Stimulated activated CD4-positive, alpha-beta T cell treated with anti-CD3 and anti-CD28 coated beads, Interleukin-2, amount 100 ng/mL, for 48 hours (primary cell): ENCODE results near the gene LARP4B.

Experiments
- DNase-seq, 2 donors: peaks; one replicate each; pipeline ENCODE4 v3.0.0-alpha.2; 2020

LARP4B gene

DNA sequence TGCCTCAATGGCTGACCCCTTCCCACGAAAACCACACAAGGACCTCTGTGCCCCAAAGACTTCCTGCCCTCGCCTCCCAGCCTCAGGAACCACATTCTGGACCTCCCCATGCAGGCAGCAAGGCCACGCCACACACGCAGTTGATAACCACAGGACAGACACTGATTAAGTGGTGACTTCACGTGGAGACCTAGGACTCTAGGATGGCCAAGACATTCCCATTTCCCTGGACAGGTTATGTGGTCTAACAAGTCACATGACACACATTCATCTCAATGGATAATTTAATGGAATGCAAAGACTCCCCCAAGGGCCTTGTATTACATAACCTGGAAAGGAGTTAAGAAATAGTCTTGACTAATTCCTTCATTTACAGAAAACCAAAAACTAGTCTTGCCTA, 110.2 kb downstream of the LARP4B start:
- DNase-seq = no peak

DNA sequence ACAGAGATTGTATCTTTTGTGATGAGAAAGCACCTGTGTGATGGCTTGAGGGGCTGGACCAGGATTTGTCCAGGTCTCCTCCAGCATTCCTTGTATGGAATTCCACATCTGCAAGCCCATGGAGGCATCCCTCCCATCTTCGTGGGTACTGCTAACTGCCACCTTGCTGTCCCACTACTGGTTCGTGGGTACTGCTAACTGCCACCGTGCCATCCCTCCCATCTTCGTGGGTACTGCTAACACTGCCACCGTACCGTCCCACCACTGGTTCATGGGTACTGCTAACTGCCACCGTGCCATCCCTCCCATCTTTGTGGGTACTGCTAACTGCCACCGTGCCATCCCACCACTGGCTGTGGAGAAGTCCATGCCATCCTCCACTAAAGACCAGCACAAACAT, 111.7 kb downstream of the LARP4B start:
- no peak for DNase-seq

DNA sequence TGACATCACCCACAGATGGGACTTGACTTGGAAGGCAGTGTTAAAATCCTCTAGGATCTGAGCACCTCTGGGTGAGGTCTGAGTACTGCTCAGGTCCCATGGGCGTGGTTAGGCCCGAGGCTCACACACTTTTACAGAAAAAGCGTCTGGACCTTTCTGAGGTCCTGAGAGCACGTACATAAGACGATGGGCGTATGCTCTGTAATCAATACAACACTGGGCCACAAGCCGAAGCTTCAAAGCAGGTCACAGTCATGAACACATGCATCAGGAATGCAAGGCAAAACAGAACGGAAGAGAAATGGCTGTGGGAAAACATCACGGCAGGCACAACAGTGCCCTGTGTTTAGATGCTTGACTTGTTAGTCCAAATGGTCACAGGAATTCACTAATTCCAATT, 112.2 kb downstream of the LARP4B start:
- DNase-seq = no peak

DNA sequence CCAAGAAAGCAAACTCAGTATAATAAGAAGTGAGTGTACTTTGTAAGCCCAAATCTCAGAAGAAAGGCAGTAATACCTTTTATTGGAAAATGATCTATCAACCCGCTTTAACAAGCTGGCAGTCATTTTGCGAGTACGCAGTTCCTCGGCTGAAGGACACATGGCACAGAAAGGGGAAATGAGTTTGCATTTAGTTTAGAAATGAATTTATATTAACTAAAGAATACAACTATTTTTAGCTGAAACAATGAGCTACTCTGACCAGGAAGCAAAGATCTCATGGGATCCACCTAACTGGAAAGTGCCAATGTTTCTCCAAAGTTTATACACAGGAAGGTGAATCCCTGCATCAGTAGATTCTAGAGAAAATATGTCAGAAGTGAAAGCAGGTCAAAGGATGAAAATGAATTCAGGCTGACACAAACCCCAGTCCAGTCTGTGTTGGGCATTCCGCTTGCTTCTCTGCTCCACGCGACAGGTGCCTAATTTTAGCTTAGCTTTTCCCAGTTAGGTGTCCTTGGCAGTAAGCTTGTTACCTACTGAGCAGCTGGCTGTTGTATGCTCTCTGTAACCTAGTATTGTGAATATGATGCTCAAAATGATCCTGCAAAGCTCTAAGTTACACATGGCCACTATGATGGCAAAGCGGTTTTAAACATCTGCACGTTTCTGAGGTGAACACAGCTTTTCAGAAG, 112.8 kb downstream of the LARP4B start:
- DNase-seq = no peak

GRCh38 chr10:818010-818409, 113.5 kb downstream of the LARP4B start:
- DNase-seq = no peak

GRCh38 chr10:817371-817770, 114.1 kb downstream of the LARP4B start:
- no peak for DNase-seq

GRCh38 chr10:816958-817357, 114.5 kb downstream of the LARP4B start:
- no peak for DNase-seq

GRCh38 chr10:816091-816477, 115.4 kb downstream of the LARP4B start:
- DNase-seq = no peak

DNA sequence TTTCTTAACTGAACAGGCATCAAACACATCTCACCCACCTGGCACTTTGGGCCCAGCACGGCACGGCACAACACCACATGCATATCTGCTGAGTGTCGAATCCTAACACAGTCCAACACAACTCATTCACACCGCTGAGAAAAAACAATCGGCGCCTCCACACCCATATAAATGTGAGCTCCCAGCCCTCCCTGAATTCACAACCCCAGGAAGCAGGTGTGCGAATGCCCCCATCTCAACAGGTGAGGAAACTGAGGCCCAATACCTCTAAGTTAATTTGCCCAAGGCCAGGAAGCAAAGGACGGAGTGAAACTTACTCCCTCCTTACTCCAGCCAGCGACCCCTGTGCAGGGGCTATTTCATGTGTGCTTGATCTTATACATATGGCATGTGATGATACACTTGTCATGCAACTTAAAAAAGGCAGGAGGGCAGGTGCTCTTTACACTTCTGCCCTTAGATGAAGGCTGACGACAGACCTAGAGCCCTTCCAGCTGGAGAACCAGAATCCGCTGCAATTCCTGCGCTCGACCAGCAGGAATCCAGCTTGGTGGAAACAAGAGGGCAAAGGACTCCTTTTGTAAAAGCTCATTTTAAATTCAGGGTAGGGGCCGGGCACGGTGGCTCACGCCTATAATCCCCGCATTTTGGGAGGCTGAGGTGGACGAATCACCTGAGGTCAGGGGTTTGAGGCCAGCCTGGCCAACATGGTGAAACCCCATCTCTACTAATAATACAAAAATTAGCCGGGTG, 116.0 kb downstream of the LARP4B start:
- DNase-seq = no peak

DNA sequence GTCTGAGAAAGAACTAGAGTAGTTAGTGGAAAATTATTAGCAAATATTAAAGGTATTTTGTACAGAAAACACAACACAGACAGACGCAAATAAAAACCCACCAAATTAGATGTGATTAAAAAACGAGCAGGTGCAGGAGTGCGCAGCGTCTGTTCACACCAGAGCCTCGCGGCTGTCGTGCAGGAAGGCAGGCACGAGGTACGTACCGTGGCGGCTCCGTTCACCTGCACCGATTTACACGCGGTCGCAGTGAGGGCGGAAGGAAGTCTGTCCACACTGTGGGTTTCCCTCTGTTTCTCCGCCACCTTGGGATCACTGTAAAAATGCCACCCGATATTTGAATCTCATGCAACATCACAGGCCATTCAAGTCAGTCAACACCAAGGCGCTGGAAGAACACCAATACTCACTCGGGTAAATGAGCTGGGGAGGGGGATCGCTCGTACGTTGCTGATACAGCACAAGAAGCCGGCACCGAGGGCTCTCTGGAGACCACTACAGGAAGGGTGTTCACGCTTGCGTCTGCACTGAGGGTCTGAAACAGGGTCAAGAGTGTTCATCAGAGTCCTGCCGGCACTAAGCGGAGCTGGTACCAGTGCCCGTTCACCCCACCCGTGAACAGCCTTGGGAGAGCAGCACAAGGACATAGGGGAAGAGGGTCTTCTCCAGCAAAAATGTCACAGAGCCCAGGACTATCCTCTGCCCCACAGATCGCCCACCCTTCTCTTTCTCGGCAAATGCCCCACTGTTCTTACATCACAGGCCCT, 116.8 kb downstream of the LARP4B start:
- no peak for DNase-seq

GRCh38 chr10:813286-813685, 118.2 kb downstream of the LARP4B start:
- DNase-seq = no peak

DNA sequence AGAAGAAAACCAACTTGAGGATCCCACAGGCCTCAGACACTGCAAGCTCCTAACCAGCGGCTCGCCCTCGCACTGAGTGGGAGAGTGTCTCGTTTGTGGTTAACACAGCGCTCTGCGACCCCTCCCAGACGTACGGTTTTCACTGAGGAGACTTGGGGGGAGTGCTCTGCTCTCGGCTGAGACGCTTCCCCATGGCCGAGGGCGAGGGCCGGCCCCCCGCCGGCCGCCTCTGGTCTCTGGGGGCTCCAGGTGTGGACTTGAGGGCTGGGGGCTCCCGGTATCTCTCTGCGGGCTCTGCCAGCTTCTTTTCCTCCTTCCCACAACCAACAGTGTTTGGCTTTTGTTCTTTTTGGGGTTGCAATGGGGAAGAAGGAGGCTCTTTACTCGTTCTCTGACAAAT, 118.7 kb downstream of the LARP4B start:
- no peak for DNase-seq

GRCh38 chr10:811379-812175, 119.9 kb downstream of the LARP4B start:
- DNase-seq = no peak

GRCh38 chr10:810351-810846, 121.1 kb downstream of the LARP4B start:
- no peak for DNase-seq

GRCh38 chr10:809671-810350, 121.7 kb downstream of the LARP4B start:
- DNase-seq = no peak

DNA sequence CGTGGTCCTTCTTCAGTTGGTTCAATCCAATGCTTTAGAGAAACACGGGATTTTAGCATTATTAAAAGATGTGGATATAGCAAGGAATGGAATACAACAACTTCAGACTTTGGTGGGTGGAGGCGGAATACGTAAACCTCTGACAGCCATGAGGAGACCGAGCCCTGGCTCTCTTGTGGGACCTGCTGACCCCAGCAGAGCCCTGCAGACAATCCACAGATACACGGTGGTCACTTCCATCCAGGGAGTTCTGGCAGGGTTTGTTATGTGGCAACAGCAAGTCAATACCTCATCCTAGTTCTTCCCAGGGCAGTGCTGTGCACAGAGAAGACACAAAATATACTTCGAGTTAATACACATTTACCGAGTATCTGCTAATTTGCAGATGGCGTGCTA, 123.5 kb downstream of the LARP4B start:
- no peak for DNase-seq

DNA sequence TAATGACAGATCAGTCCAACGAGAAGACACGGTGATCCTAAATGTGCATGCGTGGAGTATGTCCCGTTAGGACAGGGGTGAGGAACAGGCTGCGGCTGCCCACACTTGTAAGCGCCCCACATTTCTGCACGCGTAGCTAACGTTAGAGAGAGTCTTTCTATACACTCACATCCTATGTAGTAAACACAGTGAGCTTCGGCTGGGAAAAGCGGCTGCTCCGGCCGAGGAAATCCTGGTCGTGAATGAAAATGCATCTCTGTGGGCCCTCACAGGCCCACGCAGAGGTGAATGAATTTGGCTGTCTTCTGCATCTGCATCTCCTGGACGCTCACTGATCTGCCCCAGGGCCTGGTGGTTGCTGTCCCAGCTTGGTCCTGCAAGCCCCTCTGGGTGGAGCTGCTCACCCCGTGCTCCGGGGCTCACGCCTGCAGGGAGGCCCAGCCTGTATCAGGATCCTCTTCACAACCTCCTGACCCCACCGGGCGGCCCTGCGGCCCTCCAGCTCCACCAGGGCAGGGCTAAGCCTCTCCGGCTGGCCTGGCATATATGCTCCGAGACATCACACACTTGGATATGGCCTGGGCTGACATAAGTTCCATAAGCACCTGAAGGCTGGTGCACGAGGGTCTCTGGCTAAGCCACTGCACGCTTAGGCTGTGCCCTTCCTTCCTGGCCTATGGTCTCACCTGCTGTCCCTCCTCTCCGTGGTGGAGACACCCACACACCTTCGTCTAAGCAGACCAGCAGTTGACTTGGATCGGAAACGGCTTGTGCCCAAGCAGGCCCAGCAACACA, 124.1 kb downstream of the LARP4B start:
- DNase-seq = no peak

DNA sequence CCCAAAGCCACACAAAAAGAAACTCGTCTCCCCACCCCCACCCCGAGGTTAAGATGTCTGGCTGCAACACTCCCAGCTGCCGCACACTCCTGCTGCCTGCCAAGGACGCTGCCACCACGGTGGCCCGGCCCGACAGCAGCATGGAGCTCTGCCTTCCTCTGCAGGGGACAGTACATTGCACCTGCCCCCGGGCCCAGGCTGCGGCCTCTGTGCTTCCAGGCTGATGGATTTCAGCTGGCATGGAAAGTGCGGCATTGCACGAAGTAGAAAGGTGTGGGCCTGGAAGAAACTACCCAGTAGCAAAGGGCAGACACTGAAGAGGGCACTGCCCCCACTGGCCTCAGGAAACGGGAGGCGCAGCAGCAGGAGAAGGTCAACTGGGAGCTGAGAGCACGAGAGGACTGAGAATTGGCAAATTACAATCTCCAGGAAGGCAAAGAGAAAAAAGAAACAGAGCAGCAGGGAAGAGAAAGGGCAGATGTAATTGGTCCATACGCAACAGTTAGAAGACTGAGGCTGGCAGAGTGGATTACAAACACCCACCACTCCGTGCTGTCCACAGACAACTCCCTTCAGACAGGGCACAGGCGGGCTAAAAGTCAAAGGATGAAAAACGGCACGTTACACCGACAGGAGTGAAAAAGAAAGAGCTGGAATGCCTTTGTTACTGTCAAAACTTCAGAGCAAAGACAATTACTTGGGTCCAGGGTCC, 124.9 kb downstream of the LARP4B start:
- DNase-seq = no peak

DNA sequence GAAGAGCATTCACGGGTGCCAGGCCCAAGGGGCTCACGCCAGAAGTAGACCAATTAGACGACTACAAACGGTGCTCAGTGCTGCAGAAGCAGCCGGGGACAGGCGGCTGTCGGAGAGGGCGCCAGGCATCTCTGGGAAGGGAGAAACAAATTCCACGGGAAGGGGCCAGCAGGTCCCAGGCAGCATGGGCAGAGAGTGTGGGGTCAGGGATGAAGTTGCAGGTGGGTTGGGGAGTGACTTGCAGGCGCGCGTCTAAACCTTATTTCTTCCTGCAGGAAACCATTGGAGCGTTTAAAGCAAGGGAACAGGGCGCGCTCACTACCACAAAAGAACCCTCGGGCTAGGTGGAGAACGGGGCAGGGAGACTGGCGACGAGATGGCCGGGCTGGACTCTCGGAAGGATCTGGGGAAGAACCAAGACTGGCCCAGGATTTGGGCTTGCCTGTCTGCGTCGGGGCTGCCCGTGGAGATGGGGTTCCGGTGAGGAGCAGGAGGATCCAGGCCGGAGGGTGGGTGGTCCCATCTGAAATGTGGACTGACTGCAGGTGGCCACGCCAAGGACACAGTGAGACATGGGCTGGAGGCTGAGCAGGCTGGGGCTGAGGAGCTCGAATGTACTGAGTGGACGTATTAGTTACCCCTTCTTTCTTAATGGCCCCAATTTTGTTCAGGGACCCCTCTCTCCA, 125.7 kb downstream of the LARP4B start:
- DNase-seq = no peak
